H1 (cell line): ENCODE data around the gene CD44. TPM values are rescaled to one million over a fixed set of nuclear protein-coding genes. Genes with fewer than 3 reads are reported as not detected.
A peak's percentile ranks its signal among the peaks of the same experiment; 100 is the strongest.

Experiments
- CTCF ChIA-PET: fragments of 300-600 bp; sonication (Branson Sonifier 250); formaldehyde crosslinking; loops from one replicate; lab custom pipeline; 2021; ENCODE audit not compliant: partially characterized antibody; lab: Charles Lee
- POLR2A ChIA-PET: fragments of 300-600 bp; sonication (Branson Sonifier 250); formaldehyde crosslinking; loops from one replicate; lab custom pipeline; 2021; ENCODE audit warnings: inconsistent platforms; ENCODE audit not compliant: partially characterized antibody; lab: Charles Lee
- DNase-seq, 2 experiments: peaks; one replicate each; pipeline versions ENCODE4 v3.0.0 to v3.0.0-alpha.2; 2010 to 2022; ENCODE audit warnings: low spot score in 2 of 2, low read depth in 1 of 2, mixed read lengths in 1 of 2
- FAIRE-seq: peaks from 2 replicates; lab custom pipeline; 2011; peaks lifted over from hg19 to GRCh38; lab: Jason Lieb, UNC
- H2AFZ ChIP-seq: 2 replicates; pipeline ENCODE4 v1.8.1; 2012; ENCODE audit warnings: low read length, inconsistent platforms
- H2AK5ac ChIP-seq: 2 replicates; pipeline ENCODE4 v1.6.1; 2013; ENCODE audit warnings: low read depth, low read length
- H2BK120ac ChIP-seq: replicated peaks from 2 replicates; pipeline ENCODE3; 2013; ENCODE audit warnings: low read depth, low read length, inconsistent platforms
- H2BK12ac ChIP-seq: 2 replicates; pipeline ENCODE4 v1.6.1; 2013; ENCODE audit warnings: low read depth, low read length
- H2BK15ac ChIP-seq: 2 replicates; pipeline ENCODE4 v1.6.1; 2013; ENCODE audit warnings: low read length
- H2BK20ac ChIP-seq: 2 replicates; pipeline ENCODE4 v1.6.1; 2013; ENCODE audit warnings: low read length
- H2BK5ac ChIP-seq: 2 replicates; pipeline ENCODE4 v1.6.1; 2013; ENCODE audit warnings: low read depth, low read length
- H3K14ac ChIP-seq: 2 replicates; pipeline ENCODE4 v1.6.1; 2013; ENCODE audit warnings: inconsistent platforms; ENCODE audit not compliant: insufficient read length
- H3K18ac ChIP-seq: 2 replicates; pipeline ENCODE4 v1.6.1; 2013; ENCODE audit warnings: low read length; ENCODE audit errors: extremely low read depth
- H3K23ac ChIP-seq: 2 replicates; pipeline ENCODE4 v1.6.1; 2013; ENCODE audit warnings: inconsistent platforms; ENCODE audit not compliant: insufficient read length
- H3K23me2 ChIP-seq: 2 replicates; pipeline ENCODE4 v1.6.1; 2013; ENCODE audit warnings: low read depth, low read length
- H3K27ac ChIP-seq: 2 replicates; pipeline ENCODE4 v1.6.1; 2011; ENCODE audit warnings: low read depth, low read length, inconsistent platforms
- H3K27me3 ChIP-seq, 4 experiments: replicated peaks in 1 of 4; 1 replicate in 1 of 4; 2 replicates in 3 of 4; pipeline versions ENCODE4 v1.6.1 to v1.8.1; 2011 to 2013; ENCODE audit warnings: low read length in 3 of 4, mild to moderate bottlenecking in 3 of 4, inconsistent platforms in 2 of 4, mixed read lengths in 2 of 4, moderate library complexity in 1 of 4; ENCODE audit not compliant: control insufficient read depth in 3 of 4, insufficient read depth in 3 of 4; ENCODE audit errors: extremely low read depth in 1 of 4
- H3K36me3 ChIP-seq, 4 experiments: 2 replicates each; pipeline versions ENCODE4 v1.6.1 to v1.8.1; 2011 to 2013; ENCODE audit warnings: mild to moderate bottlenecking in 4 of 4, low read length in 3 of 4, moderate library complexity in 2 of 4, control low read depth in 1 of 4, inconsistent platforms in 1 of 4; ENCODE audit not compliant: insufficient read depth in 4 of 4, control insufficient read depth in 2 of 4
- H3K4ac ChIP-seq: replicated peaks from 2 replicates; pipeline ENCODE3; 2013; ENCODE audit warnings: low read length, low read depth, mixed read lengths, inconsistent platforms; ENCODE audit not compliant: insufficient read length
- H3K4me1 ChIP-seq, 4 experiments: replicated peaks in 1 of 4; 1 replicate in 1 of 4; 2 replicates in 3 of 4; pipeline versions ENCODE4 v1.6.1 to v1.8.1; 2011 to 2013; ENCODE audit warnings: low read length in 3 of 4, inconsistent platforms in 2 of 4, mixed read lengths in 1 of 4; ENCODE audit not compliant: insufficient read depth in 4 of 4, control insufficient read depth in 3 of 4
- H3K4me2 ChIP-seq, 2 experiments: 2 replicates each; pipeline versions ENCODE4 v1.6.1 to v1.8.1; 2011 to 2013; ENCODE audit warnings: low read depth in 2 of 2, low read length in 2 of 2, control low read depth in 1 of 2, inconsistent platforms in 1 of 2, mild to moderate bottlenecking in 1 of 2; ENCODE audit not compliant: insufficient read depth in 1 of 2
- H3K4me3 ChIP-seq, 4 experiments: fragments of 200-600, 300-600 bp in 1 of 4; sonication (generic), shearing (Covaris generic), sonication (Bioruptor Twin) in 1 of 4; 2 replicates each; pipeline versions ENCODE4 v1.5.1 to v1.8.1; 2011 to 2016; ENCODE audit warnings: low read length in 4 of 4, low read depth in 3 of 4, control low read depth in 2 of 4, inconsistent platforms in 2 of 4, mild to moderate bottlenecking in 2 of 4, mixed read lengths in 1 of 4, moderate library complexity in 1 of 4; ENCODE audit not compliant: insufficient read depth in 2 of 4; ENCODE audit errors: extremely low read depth in 1 of 4
- H3K56ac ChIP-seq: replicated peaks from 2 replicates; pipeline ENCODE3; 2013; ENCODE audit warnings: low read depth, mild to moderate bottlenecking, mixed read lengths, low read length, inconsistent platforms; ENCODE audit not compliant: insufficient read length
- H3K79me1 ChIP-seq: 2 replicates; pipeline ENCODE4 v1.6.1; 2013; ENCODE audit warnings: low read depth, low read length, control low read depth
- H3K79me2 ChIP-seq, 2 experiments: 2 replicates each; pipeline versions ENCODE4 v1.6.1 to v1.8.1; 2012 to 2013; ENCODE audit warnings: low read length in 2 of 2, mild to moderate bottlenecking in 2 of 2, inconsistent platforms in 1 of 2; ENCODE audit not compliant: insufficient read depth in 2 of 2, control insufficient read depth in 1 of 2
- H3K9ac ChIP-seq, 4 experiments: replicated peaks in 1 of 4; 1 replicate in 1 of 4; 2 replicates in 3 of 4; pipeline versions ENCODE4 v1.6.1 to v1.8.1; 2011 to 2013; ENCODE audit warnings: low read depth in 3 of 4, low read length in 3 of 4, control low read depth in 2 of 4, mild to moderate bottlenecking in 2 of 4, moderate library complexity in 2 of 4, inconsistent platforms in 1 of 4; ENCODE audit errors: extremely low read depth in 1 of 4
- H3K9me3 ChIP-seq, 2 experiments: 2 replicates each; pipeline versions ENCODE4 v1.6.1 to v1.8.1; 2012 to 2013; ENCODE audit warnings: mild to moderate bottlenecking in 2 of 2, moderate library complexity in 2 of 2, control low read depth in 1 of 2, inconsistent platforms in 1 of 2, low read depth in 1 of 2, low read length in 1 of 2, mixed read lengths in 1 of 2; ENCODE audit not compliant: insufficient read depth in 2 of 2
- H4K20me1 ChIP-seq, 2 experiments: replicated peaks in 1 of 2; 2 replicates each; pipeline versions ENCODE3 to v1.8.1; 2011 to 2013; ENCODE audit warnings: inconsistent platforms in 2 of 2, low read length in 2 of 2, mild to moderate bottlenecking in 1 of 2; ENCODE audit not compliant: insufficient read depth in 2 of 2, control insufficient read depth in 1 of 2
- H4K5ac ChIP-seq: 2 replicates; pipeline ENCODE4 v1.6.1; 2013; ENCODE audit warnings: low read length, low read depth, mixed read lengths, inconsistent platforms; ENCODE audit not compliant: insufficient read length
- H4K8ac ChIP-seq: 2 replicates; pipeline ENCODE4 v1.8.0; 2013; ENCODE audit warnings: mild to moderate bottlenecking, moderate library complexity, low read length, inconsistent platforms; ENCODE audit not compliant: insufficient read depth; ENCODE audit errors: extremely low read depth
- H4K91ac ChIP-seq: replicated peaks from 2 replicates; pipeline ENCODE3; 2013; ENCODE audit warnings: low read length, mixed read lengths, inconsistent platforms; ENCODE audit not compliant: insufficient read length
- SIN3A ChIP-seq, 2 experiments: IDR thresholded peaks in 1 of 2; conservative IDR thresholded peaks in 1 of 2; 2 replicates each; pipeline ENCODE4 v1.6.1; 2011 to 2012; ENCODE audit warnings: low read length in 2 of 2, improper control_type of control experiment in 1 of 2, low read depth in 1 of 2, mild to moderate bottlenecking in 1 of 2
- WGBS, 2 experiments: shearing (Covaris generic) in 1 of 2; methylation state at CpG; one replicate each; pipeline versions ENCODE4 v1.1.6 to v1.1.7; 2013 to 2015; ENCODE audit warnings: low lambda C conversion rate in 2 of 2, mixed read lengths in 2 of 2, inconsistent platforms in 1 of 2, low coverage in 1 of 2, missing lambda C conversion rate in 1 of 2; ENCODE audit not compliant: insufficient replicate concordance in 2 of 2, insufficient coverage in 1 of 2, insufficient read length in 1 of 2; ENCODE audit errors: extremely low coverage in 1 of 2, missing lambda C conversion rate in 1 of 2; 5-methylcytosine and 5-hydroxymethylcytosine counted together
- polyA plus RNA-seq, 7 experiments: library from polyadenylated mRNA; depleted of rRNA in 3 of 7; stranded (reverse) in 5 of 7; unstranded in 2 of 7; fragments of >200 nt in 5 of 7; fragments of 200-250 nt in 2 of 7; gene quantifications; 1 replicate in 5 of 7; 2 replicates in 1 of 7; 4 replicates in 1 of 7; pipeline versions ENCODE4 v1.2.1 to v1.2.3, GENCODE V29; 2011 to 2013; ENCODE audit warnings: missing spikeins in 2 of 7, mixed read lengths in 2 of 7
- total RNA-seq: library from RNA; stranded (reverse); fragmentation: NEBNext Ultra II Directional; extraction: Animal tissue kit (Norgen Biotek cat#: 25700); gene quantifications from 2 replicates; pipeline ENCODE4 v1.2.1, GENCODE V29; 2021

The CD44 gene
- total and polyA plus RNA-seq, 2 of the 8 experiments (the other 6 are each of a cell fraction or from before 2014, with no cell fraction given): 11.8 to 13.7 TPM

DNA sequence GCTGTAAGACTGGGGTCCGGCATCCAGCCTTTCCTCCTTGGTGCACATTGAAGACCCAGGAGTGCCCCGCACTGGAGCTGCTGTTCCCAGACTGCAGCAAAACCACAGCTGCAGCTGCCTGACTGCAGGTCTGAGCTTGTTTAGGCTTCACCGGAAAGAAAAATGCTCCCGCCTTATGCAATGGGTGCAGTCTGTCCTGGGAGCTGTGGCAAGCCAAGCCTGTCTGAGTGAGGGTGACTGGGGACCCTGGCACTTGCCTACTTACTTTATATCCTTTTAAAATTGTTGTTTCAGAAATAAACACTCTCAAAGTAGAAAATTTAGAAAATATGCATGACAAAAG is 23.3 kb upstream of the CD44 start:
- H2BK20ac ChIP-seq: no peak overlapping the region
- H2BK120ac ChIP-seq: no peak overlapping the region
- H3K4me2 ChIP-seq: no peak overlapping the region
- no peak overlapping the region for H3K23ac ChIP-seq
- DNase-seq: no peak
- H2AK5ac ChIP-seq: no peak overlapping the region
- no peak overlapping the region for H4K8ac ChIP-seq
- no peak overlapping the region for H2BK5ac ChIP-seq
- no peak overlapping the region for H2BK15ac ChIP-seq
- no peaks in the 10 kb centered on the region; the same call in 1 of the 2 replicates for H3K23me2 ChIP-seq
- no peak overlapping the region for H2BK12ac ChIP-seq
- no peak overlapping the region for H3K56ac ChIP-seq
- WGBS, 2 experiments: 98% methylated on average over 4 of the region's 4 CpGs; no CpG with 5 or more reads in 1 of the 2 experiments
- no peaks in the 10 kb centered on the region for H3K79me1 ChIP-seq
- ChIA-PET POLR2A (no interaction called here), CTCF (interaction anchor here (0.6 to 1.4 kb wide), 2 partner anchors 12 to 113 kb away, joined by 3 to 4 read pairs; no protein-coding TSS in a partner anchor)
- TF ChIP-seq SIN3A (conservative IDR thresholded peaks at IDR 0.05 in 1 of 2, IDR thresholded peaks at IDR 0.05 in 1 of 2; ENCODE audit: low read depth in 1 of 2, low read length in 2 of 2): no peak
- peak overlapping the region; percentile 46; the same call in 1 of the 2 replicates for H2AFZ ChIP-seq
- no peak for FAIRE-seq
- no peak overlapping the region for H4K91ac ChIP-seq
- H4K5ac ChIP-seq: no peak overlapping the region
- H3K36me3 ChIP-seq: no peaks in the 10 kb centered on the region
- H3K4me3 ChIP-seq: no peak overlapping the region
- H3K9ac ChIP-seq: no peak overlapping the region
- no peaks in the 10 kb centered on the region for H3K9me3 ChIP-seq
- no peaks in the 10 kb centered on the region for H4K20me1 ChIP-seq
- H3K4ac ChIP-seq: no peak overlapping the region
- H3K4me1 ChIP-seq: peaks cover 0 to 3% (median 0%) of the 10 kb centered on the region in 4 experiments; a peak in 2 of 7 replicates
- H3K79me2 ChIP-seq: no peaks in the 10 kb centered on the region
- no peak overlapping the region for H3K27ac ChIP-seq
- H3K18ac ChIP-seq: no peak overlapping the region
- H3K14ac ChIP-seq: no peak overlapping the region
- H3K27me3 ChIP-seq: no peaks in the 10 kb centered on the region
